NCI-H524 treated with DMSO at 0.1 percent for 48 hours (cell line): ENCODE data around the gene MYRIP.

ENCODE experiments used
- DNase-seq: peaks from one replicate; lab custom pipeline; 2025; lab: John Stamatoyannopoulos, UW

MYRIP gene

GRCh38 chr3:40290396-40290795 lies 481.0 kb downstream of the MYRIP start:
- no peak for DNase-seq

- DNase-seq: no peak
Measured at GRCh38 chr3:40291471-40291870, 482.1 kb downstream of the MYRIP start.

- DNase-seq: no peak
Measured at GRCh38 chr3:40292637-40293349, 483.4 kb downstream of the MYRIP start.

GRCh38 chr3:40294434-40294833 lies 485.0 kb downstream of the MYRIP start:
- DNase-seq: no peak

GRCh38 chr3:40298075-40298474 lies 488.7 kb downstream of the MYRIP start:
- no peak for DNase-seq

DNA sequence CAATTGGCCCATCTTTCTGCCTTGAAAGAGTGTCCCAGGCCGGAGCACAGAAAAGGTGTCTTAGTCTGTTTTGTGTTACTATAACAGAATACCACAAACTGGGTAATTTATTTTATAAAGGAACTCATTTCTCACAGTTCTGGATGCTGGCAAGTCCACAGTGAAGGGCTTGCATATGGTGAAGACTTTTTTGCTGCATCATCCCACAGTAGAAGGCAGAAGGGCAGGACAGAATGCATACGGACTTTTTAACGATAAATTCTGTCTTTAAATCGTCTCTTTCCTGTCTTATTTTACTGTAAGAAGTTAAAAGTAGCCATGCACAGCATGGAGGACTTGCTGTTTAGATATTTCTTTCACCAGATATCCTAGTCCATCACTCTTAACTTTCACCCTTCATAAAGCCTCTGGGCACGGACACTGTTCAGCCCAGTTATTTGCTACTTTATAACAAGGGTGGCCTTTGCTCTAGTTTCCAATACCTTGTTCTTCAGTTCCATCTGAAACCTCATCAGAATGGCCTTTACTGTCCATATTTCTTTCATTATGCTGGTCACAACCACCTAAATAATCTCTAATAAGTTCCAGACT lies 489.8 kb downstream of the MYRIP start:
- DNase-seq: no peak

- no peak for DNase-seq
Measured at GRCh38 chr3:40299721-40300335, 490.4 kb downstream of the MYRIP start.

- no peak for DNase-seq
Measured at GRCh38 chr3:40302784-40303183, 493.4 kb downstream of the MYRIP start.

DNA sequence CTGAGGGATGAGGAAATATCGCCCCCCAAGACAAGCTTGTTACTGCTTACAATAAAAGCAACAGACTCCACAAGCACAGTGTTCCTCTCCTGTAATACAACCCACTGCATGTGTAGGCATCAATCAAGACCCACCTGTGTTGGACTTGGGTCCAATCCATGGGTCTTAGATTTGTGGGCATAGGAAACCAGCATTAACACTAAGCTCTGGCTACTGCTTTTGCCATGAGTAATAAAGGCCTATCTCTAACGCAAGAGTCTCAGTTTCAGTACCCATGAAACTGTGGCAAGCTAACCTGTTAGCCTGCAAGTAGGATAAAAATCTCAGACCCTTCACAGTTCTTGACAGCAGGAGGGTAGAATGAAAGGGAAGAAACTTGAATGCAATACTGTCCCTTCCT lies 494.9 kb downstream of the MYRIP start:
- no peak for DNase-seq

GRCh38 chr3:40306336-40306735 lies 496.9 kb downstream of the MYRIP start:
- DNase-seq: no peak

DNA sequence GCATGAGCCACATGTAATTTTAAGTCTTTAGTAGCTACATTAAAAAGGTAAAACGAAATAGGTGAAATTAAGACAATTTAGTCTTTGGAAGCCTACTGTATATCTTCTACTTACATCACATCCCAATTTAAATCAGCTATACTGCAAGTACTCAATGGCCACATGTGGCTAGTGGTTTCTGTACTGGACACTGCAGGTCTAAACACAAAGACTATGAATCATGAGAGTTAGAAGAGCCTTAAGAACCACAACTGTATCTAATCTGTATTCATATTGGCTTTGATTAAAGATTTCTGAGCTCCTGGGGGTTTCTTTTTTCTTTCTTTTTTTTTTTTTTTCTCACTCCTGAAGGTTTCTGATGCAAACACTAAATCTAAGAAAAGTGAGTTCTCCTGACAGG lies 497.8 kb downstream of the MYRIP start:
- DNase-seq: no peak

GRCh38 chr3:40308725-40309417 lies 499.5 kb downstream of the MYRIP start:
- no peak for DNase-seq

GRCh38 chr3:40309418-40309924 lies 500.1 kb downstream of the MYRIP start, which contains the start of gene EIF1B:
EIF1B (plus strand) TSS chr3:40309707; CDS start chr3:40309942, 235 bp downstream.
- peak; percentile 79 for DNase-seq
